Measurements from ENCODE around the gene TCEAL7.

DNA sequence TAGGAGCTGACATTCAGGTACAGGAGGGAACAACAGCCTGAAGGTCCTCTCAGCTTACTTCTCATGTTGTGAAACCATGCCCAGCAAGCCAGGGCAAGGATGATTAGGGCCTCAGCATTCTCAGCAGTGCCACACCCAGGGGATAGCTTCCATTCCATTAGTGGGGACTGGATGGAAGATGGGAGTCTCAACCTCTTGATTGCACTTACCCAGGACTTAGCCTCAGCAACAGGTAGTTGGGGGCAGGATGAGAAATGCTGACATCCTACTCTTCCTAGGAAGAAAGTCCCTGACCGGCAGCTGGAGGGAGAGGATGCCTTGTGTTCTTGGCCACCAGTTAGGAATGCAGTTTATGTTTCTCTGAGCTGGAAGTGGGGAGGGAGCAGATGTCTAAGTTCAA, 37.5 kb downstream of the TCEAL7 start:
- no peak for TF ChIP-seq CTCF (IDR thresholded peaks at IDR 0.05; ENCODE audit: borderline replicate concordance, extremely low read depth, low read length, poor library complexity, severe bottlenecking)
- no peak for TF ChIP-seq EZH2 (IDR thresholded peaks at IDR 0.05; ENCODE audit: borderline replicate concordance, low read depth, low read length, severe bottlenecking)
